NCI-H1694 treated with DMSO at 0.1 percent for 48 hours (cell line): ENCODE results near the gene KIAA1755.

ENCODE experiments used
- DNase-seq: peaks from one replicate; lab custom pipeline; 2025; lab: John Stamatoyannopoulos, UW

Gene KIAA1755

GRCh38 chr20:38202153-38202981 is 58.2 kb downstream of the KIAA1755 start:
- DNase-seq: no peak

GRCh38 chr20:38201356-38201755 is 59.2 kb downstream of the KIAA1755 start:
- no peak for DNase-seq

- DNase-seq: no peak
Observed at GRCh38 chr20:38200646-38201045, 59.9 kb downstream of the KIAA1755 start.

- no peak for DNase-seq
Observed at GRCh38 chr20:38199501-38200390, 60.8 kb downstream of the KIAA1755 start.

- DNase-seq: no peak
Observed at GRCh38 chr20:38198238-38198861, 62.2 kb downstream of the KIAA1755 start.

GRCh38 chr20:38197619-38198018 is 62.9 kb downstream of the KIAA1755 start:
- no peak for DNase-seq

GRCh38 chr20:38197217-38197616 is 63.3 kb downstream of the KIAA1755 start:
- no peak for DNase-seq

- no peak for DNase-seq
Observed at GRCh38 chr20:38196592-38196991, 63.9 kb downstream of the KIAA1755 start.

GRCh38 chr20:38196076-38196475 is 64.5 kb downstream of the KIAA1755 start:
- no peak for DNase-seq

GRCh38 chr20:38195521-38195920 is 65.0 kb downstream of the KIAA1755 start:
- no peak for DNase-seq

GRCh38 chr20:38194971-38195504 is 65.5 kb downstream of the KIAA1755 start:
- DNase-seq: no peak

GRCh38 chr20:38193586-38194105 is 66.9 kb downstream of the KIAA1755 start:
- no peak for DNase-seq

GRCh38 chr20:38192323-38192885 is 68.1 kb downstream of the KIAA1755 start:
- DNase-seq: no peak

- no peak for DNase-seq
Observed at GRCh38 chr20:38191654-38192053, 68.9 kb downstream of the KIAA1755 start.

- no peak for DNase-seq
Observed at GRCh38 chr20:38190936-38191371, 69.6 kb downstream of the KIAA1755 start.

- no peak for DNase-seq
Observed at GRCh38 chr20:38190166-38190565, 70.4 kb downstream of the KIAA1755 start.

- no peak for DNase-seq
Observed at GRCh38 chr20:38187517-38187916, 73.0 kb downstream of the KIAA1755 start.

- no peak for DNase-seq
Observed at GRCh38 chr20:38186788-38187221, 73.7 kb downstream of the KIAA1755 start.

- no peak for DNase-seq
Observed at GRCh38 chr20:38184101-38184500, 76.4 kb downstream of the KIAA1755 start.

- no peak for DNase-seq
Observed at GRCh38 chr20:38181971-38182370, 78.6 kb downstream of the KIAA1755 start.

GRCh38 chr20:38181207-38181801 is 79.2 kb downstream of the KIAA1755 start:
- no peak for DNase-seq
